Caki2 (cell line): ENCODE measurements around the gene DARS2. TPM values are rescaled to one million over a fixed set of nuclear protein-coding genes. Genes with fewer than 3 reads are reported as not detected.
"Not testable (repeated sequence)": the region's sequence is repeated elsewhere in the genome, so short reads cannot be mapped to it uniquely, and the experiment has no call there.

ENCODE experiments used
- DNase-seq: peaks from one replicate; pipeline ENCODE4 v3.0.0-alpha.2; 2015; ENCODE audit warnings: low read depth
- in situ Hi-C: cut with HindIII; loops from 2 replicates; pipeline ENCODE4 v1.10.0; 2016; ENCODE audit warnings: low sequenced_read_pairs, low pct_unique_long_range_greater_than_20kb, mixed read lengths
- total RNA-seq: library from RNA; depleted of rRNA; stranded (reverse); fragments of >200 nt; shearing (Covaris generic); gene quantifications from 2 replicates; pipeline ENCODE4 v1.2.3, GENCODE V29; 2014; ENCODE audit warnings: low replicate concordance

DARS2 gene
- total RNA-seq, 1 experiment from 2014 or later = 41.9 TPM

- no peak for DNase-seq
- in situ Hi-C loops = no loop called here
Observed at GRCh38 chr1:173857363-173857917, 33.0 kb downstream of the DARS2 start.

GRCh38 chr1:173859547-173859946 lies 35.1 kb downstream of the DARS2 start:
- in situ Hi-C loops, DNase-seq: not testable (repeated sequence)

DNA sequence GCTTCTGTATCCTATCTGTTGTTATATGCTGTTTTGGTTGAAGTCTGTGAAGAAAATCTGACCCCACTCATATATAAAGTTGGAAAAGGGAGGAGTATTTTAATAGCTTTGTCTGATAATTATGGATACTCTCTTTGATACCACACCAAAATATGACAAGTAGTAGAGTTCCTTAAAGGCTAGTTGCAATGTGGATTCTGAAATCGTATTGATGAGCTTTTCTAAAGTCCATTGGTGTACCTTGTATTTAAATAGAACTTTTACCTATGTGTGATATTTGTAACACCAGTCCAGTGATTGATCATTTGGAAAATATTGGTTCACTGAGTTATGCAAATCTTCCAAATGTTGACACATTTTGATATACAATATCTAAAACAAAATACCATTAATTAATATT lies 35.6 kb downstream of the DARS2 start:
- in situ Hi-C loops = no loop called here
- DNase-seq = no peak

- DNase-seq = no peak
- in situ Hi-C loops = no loop called here
Observed at GRCh38 chr1:173861731-173862145, 37.3 kb downstream of the DARS2 start.

- DNase-seq, in situ Hi-C loops: not testable (repeated sequence)
Observed at GRCh38 chr1:173862146-173862768, 37.8 kb downstream of the DARS2 start.

DNA sequence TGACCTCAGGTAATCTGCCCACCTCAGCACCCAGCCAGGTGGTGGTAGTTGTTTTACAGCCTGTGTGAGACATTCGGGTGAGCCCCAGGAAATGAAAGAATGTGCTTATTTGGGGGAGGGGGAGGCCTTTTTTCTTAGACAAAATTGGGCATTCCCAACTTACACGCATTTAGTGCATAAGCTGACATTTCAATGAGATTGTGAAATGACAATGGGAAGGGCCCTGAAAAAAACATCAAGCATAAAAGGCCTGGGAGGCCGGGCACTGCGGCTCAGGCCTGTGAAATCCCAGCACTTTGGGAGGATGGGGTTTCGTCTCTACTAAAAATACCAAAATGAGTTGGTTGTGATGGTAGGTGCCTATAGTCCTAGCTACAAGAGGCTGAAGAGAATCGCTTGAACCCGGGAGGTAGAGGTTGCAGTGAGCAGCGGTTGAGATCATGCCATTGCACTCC lies 38.3 kb downstream of the DARS2 start:
- in situ Hi-C loops = no loop called here
- no peak for DNase-seq

DNA sequence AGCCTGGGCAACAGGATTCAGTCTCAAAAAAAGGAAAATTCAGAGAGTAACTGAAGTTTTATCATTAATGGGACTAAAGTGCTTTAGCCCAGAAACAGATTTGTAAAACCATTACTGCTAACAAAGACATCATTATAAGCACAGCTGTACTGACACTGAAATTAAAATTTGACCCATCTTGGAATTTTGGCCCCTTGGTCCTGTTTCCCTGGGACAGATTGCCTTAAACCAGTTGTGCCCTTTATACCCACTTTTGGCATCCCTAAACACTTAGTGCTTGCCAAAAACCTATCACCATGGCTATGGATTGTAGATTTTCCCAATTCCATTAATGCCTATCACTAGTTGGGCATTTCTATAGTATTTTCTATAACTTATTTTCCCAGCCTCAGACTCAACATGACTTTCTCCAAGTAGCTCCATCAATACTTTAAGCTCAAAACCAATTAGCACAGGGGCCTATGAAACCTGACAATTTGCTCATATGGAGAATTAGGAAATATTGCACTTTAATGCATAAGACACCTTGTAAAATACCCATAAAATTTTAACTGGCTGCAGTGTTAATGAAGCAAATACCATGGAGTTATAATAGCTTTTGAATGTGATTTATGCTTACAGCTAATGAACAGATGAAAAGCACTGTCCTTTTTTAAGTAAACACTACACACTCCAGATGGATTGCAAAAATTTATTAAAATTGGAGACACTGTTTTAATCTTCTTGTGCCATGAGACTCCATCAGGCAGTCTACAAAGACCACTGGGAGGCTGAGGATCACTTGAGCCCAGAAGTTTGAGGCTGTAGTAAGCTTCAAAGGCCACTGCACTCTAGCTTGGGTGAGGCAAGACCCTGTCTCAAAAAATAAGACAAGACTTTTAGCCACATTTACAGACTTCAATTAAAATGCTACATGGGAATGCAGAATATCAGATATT lies 39.0 kb downstream of the DARS2 start:
- in situ Hi-C loops = no loop called here
- DNase-seq = no peak

DNA sequence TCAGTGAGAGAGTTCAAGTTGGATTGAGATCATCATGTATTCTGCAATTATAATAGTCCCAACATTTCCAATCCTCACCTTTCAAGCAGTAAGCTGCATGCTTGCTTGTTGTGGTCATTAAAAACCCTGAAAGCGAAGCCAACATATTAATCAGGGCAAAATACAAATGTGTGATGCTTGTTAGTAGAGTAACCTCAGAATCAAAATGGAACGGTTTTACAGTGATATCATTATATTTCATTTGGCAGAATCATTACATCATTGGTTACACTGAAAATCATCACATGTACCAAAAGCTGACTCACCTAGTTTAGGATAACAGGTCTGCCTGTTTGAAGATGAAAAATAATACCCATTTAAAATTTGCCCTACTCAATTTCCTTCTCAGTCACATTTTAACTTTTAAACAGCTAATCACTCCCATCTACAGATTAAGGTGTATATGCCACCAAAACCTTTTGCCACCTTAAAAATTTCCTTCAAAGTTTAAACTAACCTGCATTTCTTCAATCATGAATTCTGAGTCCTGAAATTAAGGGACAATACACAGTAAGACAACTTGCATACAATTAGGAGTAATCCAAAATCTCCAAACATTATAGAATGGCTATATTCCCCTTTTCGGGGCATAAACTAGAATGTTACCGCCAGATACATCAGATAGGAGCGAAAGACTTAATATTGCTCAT lies 39.9 kb downstream of the DARS2 start:
- in situ Hi-C loops = no loop called here
- DNase-seq = no peak

- no peak for DNase-seq
- in situ Hi-C loops = no loop called here
Observed at GRCh38 chr1:173865468-173866164, 41.1 kb downstream of the DARS2 start.

GRCh38 chr1:173866413-173867115 lies 42.1 kb downstream of the DARS2 start:
- no peak for DNase-seq
- in situ Hi-C loops = no loop called here

- no peak for DNase-seq
- in situ Hi-C loops = no loop called here
Observed at GRCh38 chr1:173867141-173867752, 42.8 kb downstream of the DARS2 start.

DNA sequence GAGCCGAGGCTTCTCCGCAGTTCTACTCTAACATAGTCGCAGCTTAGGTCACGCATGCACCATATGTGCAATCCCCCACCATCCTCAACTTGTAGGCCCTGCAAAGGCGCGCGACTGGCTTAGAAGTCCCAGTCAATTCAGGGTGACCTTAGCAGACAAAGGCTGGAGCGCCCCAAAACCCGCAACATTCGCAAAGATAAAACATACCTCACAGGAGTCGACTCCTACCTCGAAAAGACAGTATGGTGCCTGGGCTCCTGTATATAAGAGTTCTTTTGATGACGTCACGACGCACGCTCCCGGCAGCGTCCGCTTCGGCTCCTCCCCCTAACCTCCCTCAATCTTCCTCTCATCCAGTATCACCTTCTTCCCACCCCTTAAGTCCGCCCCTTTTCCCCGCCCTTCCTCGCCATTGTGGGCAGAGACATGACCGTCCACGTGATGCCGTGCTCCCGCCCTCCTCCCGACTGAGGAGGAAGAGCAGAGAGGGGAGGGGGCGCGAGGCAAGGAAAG lies 43.3 kb downstream of the DARS2 start, which contains the start of gene GAS5:
Gene GAS5, minus strand, starts transcription at position 237 of the 513 bp plus-strand sequence.
- in situ Hi-C loops = no loop called here
- DNase-seq = peak; percentile 98

- DNase-seq = peak; percentile 79
- in situ Hi-C loops = no loop called here
Observed at GRCh38 chr1:173868266-173869020, 44.0 kb downstream of the DARS2 start, which contains the start of gene ZBTB37. Gene ZBTB37 (plus strand): TSS chr1:173868380. CDS start chr1:173870226, 1,846 bp downstream.

DNA sequence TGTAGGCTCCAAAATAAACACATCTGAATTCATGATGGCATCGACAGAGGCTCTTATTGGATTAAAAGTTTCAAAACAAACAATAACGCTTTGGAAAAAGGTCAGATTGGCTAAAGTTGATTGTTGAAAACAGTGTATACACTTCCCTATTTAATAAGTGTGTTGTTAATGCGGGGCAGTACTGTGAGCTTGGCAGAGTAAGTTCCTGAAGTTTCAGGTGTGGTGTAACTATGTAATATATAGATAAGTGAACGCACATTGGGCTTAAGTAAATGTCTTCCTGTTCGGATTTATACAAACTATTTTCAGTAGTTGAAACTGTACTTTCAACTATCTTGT lies 44.5 kb downstream of the DARS2 start:
- no peak for DNase-seq
- in situ Hi-C loops = no loop called here

DNA sequence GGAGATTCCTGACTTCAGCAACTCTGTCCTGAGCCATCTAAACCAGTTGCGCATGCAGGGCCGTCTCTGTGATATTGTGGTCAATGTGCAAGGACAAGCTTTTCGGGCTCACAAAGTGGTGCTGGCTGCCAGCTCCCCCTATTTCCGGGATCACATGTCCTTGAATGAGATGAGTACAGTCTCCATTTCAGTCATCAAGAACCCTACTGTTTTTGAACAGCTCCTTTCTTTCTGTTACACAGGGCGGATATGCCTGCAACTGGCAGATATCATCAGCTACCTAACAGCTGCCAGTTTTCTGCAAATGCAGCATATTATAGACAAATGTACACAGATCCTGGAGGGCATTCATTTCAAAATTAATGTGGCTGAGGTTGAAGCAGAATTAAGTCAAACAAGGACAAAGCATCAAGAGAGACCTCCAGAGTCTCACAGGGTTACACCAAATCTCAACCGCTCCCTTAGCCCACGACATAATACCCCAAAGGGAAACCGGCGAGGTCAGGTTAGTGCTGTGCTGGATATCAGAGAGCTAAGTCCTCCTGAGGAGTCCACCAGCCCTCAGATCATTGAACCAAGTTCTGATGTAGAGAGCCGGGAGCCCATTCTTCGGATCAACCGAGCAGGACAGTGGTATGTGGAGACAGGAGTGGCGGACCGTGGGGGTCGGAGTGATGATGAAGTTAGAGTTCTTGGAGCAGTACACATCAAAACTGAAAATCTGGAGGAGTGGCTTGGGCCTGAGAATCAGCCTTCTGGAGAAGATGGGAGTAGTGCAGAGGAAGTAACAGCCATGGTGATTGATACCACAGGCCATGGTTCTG lies 46.0 kb downstream of the DARS2 start:
- in situ Hi-C loops = no loop called here
- DNase-seq = no peak
